Islet precursor cell (in vitro differentiated cells): Measurements from ENCODE around the gene KRT82.
A peak's percentile ranks its signal among the peaks of the same experiment; 100 is the strongest.
"Not testable (repeated sequence)": the region's sequence is repeated elsewhere in the genome, so short reads cannot be mapped to it uniquely, and the experiment has no call there.

Experiments used
- DNase-seq: peaks from one replicate; pipeline ENCODE4 v3.0.0-alpha.2; 2018

KRT82 gene

DNA sequence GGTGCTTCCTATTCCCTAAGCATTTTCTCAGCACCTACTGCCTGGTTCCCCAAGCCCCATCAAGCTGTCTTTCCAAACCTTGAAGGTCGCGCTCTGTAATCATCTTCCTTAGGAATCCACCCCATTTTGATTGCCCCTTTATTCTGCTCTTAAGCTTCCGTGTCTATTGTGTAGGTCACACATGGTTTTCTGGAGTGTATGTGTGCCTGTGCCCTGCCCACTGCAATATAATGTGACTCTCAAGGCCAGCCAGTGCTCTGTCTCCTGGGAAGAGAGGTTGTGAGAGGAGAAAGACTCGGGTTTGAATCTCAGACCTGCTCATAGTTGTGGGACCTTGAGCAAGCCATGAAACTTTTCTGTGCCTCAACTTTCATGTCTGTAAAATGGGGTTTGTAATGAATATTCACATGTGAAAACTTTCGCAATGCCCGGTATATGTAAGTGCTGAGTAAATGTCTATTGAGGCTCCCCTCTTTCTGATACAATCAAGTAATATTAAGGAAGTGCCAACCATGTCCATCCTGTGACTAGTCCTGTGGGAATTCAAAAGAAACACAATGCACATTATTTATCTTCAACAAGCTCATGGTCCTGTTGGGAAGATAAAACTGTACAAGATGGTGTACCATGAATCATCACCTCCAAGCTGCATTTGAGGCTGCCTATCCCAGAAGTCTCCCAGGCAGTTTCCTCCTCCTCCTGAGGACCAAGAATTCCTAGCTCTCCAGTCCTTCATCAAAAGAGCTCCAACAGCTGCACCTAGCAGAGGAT lies 28.8 kb upstream of the KRT82 start:
- no peak for DNase-seq

DNA sequence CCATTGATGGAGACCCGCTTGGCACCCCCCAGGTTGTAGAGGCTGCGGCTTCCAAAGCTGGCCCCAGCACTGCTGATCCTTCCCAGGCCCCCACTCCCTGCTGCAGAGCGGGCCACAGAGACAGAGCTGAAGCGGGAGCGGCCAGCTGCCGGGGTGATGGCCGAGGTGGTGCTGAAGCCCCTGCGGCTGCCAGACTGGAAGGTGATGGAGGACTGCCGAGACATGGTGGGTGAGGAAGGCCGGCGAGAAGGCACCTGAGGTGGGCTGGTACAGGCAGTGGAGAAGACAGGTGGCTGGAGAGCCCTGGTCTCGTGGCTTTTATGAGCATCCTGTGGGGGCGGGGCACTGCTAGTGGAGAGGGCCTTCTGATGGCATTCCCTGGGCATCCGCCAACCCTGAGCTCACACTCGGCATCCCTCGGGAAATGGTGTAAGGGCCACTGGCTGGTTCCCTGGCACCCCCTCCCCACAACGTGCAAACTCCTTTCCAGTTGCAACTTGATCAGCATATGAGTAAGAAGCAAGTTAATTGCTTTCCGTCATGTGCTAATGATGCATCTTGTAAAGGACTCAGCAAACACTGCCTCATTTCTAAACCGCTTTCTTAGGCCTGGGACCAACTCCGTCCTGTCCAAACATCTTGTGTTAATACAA lies 28.1 kb upstream of the KRT82 start, which contains the start of gene KRT75:
TSS of gene KRT75 (minus strand) at position 291 of the 653 bp plus-strand sequence. CDS start at position 224, 67 bp downstream.
- DNase-seq, result peak; percentile 51

DNA sequence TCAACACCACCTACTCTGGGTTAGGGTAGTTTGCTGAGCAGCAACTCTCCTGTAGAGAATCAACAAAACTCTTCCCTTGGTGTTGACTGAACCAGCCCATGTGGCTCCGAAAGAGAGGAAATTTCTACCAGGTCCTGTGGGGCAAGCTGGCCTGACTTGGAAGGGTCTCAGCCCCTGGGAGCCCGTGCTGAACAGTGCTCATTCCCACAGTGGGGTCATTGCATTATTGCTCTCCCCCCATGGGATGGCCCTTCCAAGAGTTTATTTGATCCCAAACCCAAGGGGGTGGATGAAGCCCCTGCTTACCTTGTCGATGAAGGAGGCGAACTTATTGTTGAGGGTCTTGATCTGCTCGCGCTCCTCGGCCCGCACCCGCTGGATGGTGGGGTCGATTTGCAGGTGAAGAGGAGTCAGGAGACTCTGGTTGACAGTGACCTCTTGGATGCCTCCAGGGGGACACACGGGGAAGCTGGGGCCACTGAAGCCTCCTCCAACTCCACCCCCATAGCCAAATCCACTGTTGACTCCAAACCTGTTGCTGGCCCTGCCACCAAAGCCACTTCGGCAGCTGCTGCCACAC lies 27.5 kb upstream of the KRT82 start:
- DNase-seq, result peak; percentile 42

DNA sequence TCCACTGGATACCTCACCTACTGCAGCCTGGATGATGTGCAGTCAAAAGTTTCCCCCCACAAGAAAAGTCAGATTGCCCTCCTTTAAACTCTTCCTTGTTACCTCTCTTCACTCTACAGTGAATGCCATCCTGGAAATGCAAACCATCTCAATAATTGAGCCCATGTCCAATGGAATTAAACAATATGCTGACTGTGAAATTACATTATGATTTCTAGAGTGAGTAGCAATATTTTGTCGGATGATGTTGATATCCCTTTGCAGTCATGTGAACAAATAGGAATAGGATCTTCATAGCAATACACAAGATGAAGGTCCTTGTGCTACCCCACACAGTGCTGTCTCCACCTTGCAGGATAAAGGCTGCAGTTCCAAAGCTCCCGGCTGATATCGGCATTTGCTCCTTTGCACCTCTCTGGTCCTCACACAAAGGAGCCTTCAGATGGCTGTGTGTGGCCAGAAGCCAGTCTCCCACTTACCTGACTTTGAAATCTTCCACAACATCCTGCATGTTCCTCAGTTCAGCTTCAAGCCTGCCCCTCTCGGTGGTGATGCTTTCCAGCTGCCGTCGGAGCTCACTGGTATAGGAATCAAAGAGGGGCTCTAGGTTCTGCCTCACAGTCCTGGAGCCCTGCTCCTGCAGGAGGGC lies 26.5 kb upstream of the KRT82 start:
- peak; percentile 46 for DNase-seq

DNA sequence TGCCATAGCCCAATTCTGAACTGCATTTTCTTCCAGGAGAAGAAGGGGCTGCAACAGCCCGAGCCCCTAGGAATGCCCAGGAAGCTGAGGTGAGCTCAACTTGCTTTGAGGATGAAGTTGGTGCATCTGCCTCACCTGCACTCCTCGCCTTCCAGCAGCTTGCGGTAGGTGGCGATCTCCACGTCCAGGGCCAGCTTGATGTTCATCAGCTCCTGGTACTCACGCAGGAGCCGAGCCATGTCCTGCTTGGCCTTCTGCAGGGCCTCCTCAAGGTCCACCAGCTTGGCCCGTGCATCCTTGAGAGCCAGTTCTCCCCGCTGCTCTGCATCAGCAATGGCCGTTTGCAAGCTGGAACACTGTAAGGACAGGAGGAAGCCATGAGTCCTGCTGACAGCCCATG lies 22.0 kb upstream of the KRT82 start:
- DNase-seq, result no peak

DNA sequence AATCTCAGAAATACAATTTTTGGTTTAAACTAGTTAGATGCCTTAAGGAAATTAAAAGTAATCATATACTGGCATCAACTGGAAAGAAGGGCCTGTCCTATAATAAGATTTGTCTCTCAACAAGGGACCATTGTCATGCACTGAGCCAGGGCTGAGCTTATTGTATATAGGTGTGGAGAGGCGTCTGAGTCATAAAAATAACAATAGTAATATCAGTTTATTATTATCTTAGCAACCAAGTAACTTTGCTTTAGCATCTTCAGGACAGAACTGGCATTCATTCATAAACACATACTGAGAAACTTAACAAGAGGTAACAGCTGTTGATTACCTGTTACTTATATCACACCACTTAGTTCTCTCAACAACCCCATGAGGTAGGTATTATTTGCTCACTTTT lies 20.9 kb upstream of the KRT82 start:
- no peak for DNase-seq

DNA sequence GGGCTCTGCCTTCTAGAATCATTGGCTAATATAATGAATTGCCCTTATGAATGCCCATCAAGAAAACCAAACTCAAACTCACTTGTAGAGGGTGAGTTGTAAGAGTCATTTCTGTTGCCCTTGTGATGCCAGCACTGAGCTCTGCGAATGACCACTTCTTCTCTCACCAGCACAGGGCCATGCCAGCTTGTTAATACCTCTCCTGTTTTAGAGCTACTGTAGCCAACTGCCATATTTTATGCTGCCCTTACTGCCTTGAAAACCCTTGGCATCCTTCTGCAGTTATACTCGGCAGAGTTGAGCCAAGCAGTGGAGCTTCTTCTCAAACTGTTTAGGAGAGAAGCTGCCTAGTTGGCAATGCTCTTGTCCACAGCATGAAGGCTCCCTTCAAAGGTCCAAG lies 19.9 kb upstream of the KRT82 start:
- DNase-seq, result no peak

DNA sequence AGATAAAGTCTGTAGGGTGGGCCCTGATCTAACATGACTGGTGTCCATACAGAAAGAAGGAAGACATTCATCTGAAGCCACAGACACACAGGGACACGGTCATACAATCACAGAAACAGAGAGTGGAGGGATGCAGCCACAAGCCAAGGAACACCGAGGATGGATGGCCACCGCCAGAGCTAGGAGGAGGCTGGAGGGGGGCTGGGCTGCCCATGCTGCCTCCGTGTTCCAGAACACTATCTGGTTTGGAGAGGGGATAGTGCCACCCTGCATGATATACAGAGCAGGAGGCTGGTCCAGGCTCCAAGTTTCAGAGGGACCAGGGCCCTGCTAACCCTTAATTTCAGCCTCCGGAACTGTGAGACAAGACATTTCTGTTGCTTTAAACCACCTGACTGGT lies 19.3 kb upstream of the KRT82 start:
- DNase-seq, result no peak

DNA sequence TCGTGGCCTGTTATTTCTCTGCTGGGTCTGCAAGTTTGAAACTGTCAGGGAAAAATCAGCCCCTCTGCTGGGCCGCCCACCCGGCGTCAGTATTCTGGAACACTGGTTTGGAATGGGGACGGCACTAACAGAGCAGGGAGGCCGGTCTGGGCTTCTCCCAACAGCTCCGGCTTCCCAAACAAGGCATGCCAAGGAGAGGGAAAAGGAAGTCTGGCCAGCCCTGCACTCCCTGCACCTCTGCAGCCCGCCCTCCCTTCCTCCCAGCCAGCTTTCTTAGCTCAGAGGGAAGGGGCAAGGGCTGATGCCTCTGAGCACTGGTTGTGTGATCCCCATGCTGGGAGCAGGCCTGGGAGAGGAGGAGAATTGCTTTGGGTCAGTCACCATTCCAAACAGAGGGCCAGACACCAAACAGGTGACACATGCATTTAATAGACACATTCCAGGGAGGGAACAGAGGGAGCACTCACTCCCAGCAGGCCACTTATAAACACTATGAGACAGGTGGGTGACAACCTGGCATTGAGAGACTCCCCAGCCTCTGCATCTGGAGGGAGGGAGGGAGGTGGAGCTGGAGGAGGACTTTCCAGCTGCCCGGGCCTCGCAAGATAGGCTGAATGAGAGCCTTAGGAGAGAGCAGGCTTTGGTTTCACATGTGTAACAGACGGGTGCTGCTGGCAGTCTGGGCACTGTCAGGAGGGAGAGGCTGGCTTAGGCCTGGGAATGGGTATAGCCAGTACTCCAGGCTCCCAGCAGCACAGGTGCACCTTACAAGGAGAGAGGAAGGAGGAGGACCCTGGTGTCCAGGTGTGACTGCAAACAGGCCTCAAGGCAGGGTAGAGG lies 17.7 kb upstream of the KRT82 start:
- peak; percentile 90 for DNase-seq

DNA sequence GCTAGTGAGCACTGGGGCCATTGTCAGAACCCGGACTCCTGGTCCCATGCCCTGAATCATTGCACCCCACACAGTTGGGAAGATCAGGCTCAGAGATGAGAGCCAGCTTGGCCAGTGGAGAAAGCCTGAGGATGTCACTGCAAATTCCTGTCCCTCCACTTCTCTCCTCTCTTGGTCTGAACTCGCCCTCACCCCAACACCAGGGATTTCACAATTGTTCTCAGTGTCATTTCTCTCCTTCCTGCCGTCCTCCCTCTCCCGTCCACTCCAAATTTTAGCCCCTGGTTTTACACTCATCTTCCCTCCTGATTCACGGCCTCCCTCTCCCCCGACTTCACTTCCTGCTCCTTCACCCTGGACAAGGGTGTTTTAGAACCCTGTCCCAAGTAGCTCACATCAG lies 16.9 kb upstream of the KRT82 start:
- no peak for DNase-seq

DNA sequence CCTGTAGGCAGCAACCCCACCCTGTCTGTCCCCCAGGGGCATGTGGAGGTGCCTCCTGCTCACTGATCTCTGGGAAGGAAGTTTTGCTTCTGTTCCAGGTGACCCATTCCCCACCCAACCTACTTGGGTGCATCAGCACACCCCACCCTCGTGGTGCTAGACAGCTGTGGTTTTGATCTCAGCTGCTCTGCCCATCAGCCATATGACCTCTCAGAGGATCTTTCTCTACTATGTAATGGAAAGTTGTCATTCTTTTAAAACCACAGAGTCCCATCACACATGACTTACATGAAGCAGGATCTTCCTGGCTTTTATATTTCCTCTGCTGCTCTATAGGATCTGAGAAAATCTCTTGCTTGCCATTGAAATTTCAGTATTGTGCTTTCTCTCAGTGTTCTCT lies 13.5 kb upstream of the KRT82 start:
- no peak for DNase-seq

DNA sequence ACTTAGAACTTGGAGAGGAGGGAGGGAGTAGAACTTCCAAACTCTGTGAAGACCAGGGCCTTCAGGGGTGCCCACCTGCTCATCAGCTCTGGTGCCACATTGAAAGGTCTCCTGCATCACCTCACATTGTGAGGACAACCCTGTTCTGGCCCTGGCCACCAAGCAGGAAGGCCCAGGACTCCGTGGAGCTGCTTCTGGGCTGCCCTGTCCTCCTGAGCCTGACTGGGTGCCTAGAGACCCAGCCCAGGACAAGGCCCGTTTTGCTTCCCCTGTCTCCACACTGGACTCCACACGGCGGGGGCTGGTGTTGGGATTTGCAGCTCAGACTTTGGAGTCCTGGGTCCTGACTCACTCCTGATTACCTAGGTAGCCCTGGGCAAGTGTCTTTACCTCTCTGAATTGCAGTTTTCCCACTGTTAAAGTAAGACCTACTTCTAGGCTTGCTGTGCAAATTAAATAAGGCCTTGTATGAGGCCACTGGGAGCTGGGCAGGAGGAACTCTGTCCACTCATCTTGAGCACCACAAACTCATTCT lies 12.5 kb upstream of the KRT82 start:
- DNase-seq, result peak; percentile 70

DNA sequence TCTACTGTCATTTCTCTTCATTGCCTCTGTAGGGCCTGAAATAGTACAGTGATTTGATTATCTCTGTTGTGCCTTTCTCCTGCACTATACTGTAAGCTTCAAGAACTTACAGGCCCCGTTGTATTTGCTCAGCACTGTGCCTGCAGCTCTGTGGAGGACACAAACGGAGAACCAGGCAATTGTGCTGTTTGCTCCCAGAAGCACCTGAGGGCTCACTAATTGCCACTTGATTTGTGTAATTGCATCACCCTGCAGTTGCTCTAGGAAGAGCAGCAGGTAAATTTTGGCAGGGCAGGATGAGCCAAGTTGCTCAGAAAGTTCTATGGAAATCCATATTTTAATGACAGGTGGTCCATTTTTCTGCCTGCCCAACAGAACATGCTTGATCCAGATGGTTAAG lies 11.6 kb upstream of the KRT82 start:
- DNase-seq, result no peak

DNA sequence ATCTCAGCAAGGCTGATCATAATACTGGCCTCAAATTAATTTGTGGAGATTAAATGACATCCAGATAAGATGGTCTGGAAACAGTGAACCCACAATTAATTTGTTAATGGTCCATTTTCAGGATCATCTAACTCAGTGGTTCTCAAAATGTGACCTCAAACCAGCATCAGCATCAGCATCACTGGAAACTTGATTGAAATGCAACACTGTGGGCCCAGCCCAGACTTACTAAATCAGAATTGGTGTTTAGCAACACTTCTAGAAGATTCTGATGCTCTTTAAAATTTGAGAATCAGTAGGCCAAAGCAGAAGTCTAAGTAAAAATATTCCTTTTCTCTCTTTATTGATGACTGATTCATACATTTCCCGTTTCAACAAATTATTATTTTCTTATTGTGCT lies 10.7 kb upstream of the KRT82 start:
- DNase-seq, result no peak

DNA sequence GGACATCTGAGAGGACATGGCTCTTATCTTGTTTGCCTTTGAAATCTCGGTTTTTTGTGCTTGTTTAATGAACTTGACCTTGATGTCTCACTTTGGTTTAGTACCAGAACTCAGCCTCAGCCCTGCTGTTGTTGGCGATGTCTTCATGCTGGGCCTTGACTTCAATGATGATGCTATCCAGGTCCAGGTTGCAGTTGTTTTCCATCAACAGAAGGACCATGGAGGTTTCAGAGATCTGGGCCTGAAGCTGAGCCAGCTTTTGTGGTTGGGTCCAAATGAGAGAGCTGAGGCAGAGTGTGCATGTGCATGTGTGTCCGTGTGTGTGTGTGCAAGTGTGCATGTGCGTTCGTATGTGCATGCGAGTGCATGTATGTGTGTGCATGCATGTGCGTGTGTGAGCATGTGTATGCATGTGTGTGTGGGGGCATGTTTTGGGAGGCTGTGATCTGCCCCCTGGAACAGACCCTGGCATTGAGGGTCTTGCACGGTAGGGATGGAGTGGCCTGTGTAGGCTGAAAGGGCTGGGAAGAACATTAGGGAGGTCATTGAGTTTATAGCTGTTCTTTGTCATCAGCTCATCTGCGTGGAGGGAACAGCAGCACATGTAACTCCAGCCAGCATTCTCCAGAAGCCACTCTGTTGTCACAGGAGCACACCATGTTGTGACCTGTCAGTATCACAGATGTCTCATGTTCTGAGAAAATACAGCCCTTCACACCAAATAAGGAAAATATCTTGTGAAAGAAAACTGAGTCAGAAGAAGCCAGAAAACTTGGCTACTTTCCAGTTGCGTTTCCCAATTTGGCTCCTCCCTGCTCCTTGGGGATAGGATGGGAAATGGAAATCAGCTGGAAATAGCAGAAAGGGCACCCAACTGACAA lies 10.0 kb upstream of the KRT82 start:
- no peak for DNase-seq

DNA sequence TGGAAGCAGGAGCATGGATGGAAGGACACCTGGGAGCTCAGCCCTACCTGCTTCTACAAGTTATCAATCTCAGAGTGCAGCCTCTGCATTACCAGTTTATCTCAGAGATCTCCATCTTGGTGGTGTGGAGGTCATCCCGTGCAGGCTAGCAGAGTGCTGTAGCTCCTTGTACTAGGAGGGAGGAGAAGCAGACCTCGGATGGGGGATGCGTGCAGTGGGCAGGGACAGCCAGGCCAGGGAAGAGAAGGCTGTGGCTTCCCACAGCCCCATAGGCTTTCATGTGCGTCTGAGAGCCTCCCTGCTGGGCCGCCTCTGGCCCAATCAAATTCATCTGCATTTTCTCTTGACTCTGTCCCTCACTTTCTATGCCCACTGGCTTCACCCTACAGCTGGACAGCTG lies 8.8 kb upstream of the KRT82 start:
- no peak for DNase-seq

DNA sequence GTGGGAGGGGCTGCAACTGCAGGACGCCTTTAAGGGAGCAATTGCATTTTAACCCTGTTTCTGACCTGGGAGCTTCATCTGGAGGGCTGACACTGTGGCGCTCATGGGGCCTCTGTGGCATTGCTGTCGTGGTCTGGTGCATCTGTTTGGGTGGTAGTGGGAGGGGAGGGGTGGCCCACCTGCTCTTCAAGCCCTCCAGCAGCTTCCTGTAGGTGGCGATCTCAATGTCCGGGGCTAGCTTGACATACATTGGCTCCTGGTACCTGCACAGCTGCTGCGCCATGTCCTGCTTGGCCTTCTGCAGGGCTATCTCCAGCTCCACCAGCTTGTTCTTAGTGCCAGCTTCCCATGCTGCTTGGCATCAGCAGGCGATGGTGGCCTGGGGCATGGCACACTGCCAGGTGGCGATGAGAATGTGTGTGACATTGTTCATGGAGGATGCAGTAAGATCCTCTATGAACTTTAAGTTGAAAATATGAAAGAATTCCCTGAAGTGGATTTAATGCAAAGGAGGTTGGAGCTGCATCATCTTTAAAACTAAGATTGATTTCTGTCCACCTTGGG lies 7.7 kb upstream of the KRT82 start:
- no peak for DNase-seq

DNA sequence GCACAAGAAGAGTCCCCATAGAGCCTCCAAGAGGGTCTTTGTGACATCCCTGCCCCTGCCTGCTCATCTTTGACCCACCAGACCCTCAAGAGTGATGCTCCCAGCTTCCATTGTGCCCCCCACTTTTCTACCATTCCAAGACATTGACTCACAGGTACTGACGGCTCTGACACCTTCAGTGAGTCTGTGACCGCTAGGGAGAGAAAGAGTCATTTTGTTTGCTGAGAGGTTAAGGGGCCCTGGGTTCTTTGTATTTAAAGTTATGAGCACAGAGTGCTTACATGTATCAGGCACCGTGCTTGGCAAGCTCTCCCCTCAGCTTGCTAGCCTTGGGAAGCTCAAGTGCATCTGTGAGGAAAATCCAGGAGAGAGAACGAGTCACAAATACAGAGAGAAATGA lies 7.1 kb upstream of the KRT82 start:
- no peak for DNase-seq

DNA sequence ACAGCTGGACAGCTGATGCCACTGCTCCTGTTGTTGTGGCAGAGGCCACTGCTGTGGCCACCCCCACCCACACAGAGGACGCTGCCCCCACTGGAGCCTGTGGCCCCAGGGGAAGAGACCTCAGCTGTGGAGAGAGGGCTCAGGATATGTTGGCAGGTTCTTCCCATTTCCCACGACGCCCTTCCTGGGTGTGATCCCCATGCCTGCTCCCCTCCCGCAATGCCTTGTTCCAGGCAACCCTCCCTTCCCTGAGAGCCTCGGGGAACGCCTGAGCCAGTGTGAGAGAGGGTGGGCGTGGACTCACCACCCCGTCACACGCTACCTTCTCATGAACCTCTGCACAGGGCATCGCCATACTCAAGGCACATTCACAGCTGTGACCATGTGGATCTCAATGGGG lies 5.7 kb upstream of the KRT82 start:
- DNase-seq, result no peak

DNA sequence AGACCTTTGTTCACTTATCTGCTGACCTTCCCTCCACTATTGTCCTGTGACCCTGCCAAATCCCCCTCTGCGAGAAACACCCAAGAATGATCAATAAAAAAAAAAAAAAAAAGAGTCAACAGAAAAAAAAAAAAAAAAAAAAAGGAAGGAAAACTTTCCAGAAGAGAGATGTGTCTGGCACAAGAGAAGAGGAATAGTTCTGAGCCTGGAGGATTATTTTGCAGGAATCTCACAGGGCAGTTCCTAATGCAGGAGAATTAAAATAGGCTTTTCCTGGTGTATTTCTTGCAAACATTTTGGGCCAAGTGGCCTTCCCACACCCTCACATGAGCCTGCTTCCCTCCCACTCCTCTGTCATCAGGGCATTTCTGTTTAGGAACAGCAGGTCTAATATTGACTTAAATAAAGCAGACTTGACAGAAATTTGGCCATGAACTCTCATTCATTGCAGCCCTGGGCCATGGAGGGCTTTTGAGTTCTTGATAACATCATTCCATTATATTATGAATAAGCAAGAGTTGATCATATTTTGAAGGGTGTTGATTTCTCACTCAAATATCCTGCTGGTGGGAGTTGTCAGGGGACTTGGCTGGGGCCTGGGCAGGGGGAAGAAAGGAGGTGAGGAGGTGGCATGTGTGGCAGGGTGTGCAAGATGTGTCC lies 4.6 kb upstream of the KRT82 start:
- not testable (repeated sequence) for DNase-seq

DNA sequence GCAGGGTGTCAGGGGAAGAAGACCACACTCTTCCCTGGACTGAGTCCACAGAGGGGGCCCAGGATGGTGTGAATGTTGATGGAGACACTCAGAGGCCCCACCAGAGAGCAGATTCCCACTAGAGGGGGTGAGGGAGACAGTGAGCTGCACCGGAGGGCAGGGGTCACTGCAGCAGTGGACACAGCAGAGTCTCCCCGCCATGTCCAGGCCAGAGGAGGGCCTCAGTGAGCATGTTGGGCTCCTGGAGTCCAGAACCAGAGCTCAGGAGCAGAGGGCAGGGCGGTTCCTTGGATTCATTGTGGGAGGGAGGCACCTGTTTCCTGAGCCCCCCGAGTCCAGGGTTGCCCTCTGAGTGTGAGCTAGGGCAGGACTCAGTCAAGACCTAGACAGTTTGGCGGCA lies 1.8 kb upstream of the KRT82 start:
- DNase-seq, result no peak
